ENCODE data around the gene MYH7B.

Gene MYH7B

GRCh38 chr20:34967421-34967820 is 11.8 kb downstream of the MYH7B start:
- H3K27ac ChIP-seq, result no peak overlapping the region
- TF ChIP-seq ZFX (IDR thresholded peaks at IDR 0.05) (no peak), CTCF (conservative IDR thresholded peaks at IDR 0.05) (no peak)

GRCh38 chr20:34968042-34968775 is 12.5 kb downstream of the MYH7B start:
- no peak overlapping the region for H3K27ac ChIP-seq
- no peak for TF ChIP-seq ZFX (IDR thresholded peaks at IDR 0.05)
- no peak for TF ChIP-seq CTCF (conservative IDR thresholded peaks at IDR 0.05)

- TF ChIP-seq ZFX (IDR thresholded peaks at IDR 0.05) (no peak), CTCF (conservative IDR thresholded peaks at IDR 0.05) (no peak)
- no peak overlapping the region for H3K27ac ChIP-seq
These were observed 14.6 kb downstream of the MYH7B start for GRCh38 chr20:34970193-34970840.

- TF ChIP-seq ZFX (IDR thresholded peaks at IDR 0.05), result no peak
- TF ChIP-seq CTCF (conservative IDR thresholded peaks at IDR 0.05), result no peak
- no peak overlapping the region for H3K27ac ChIP-seq
These were observed 15.3 kb downstream of the MYH7B start for GRCh38 chr20:34970846-34971560.

GRCh38 chr20:34971561-34972235 is 16.0 kb downstream of the MYH7B start:
- no peak overlapping the region for H3K27ac ChIP-seq
- TF ChIP-seq ZFX (IDR thresholded peaks at IDR 0.05), result no peak
- no peak for TF ChIP-seq CTCF (conservative IDR thresholded peaks at IDR 0.05)

- TF ChIP-seq ZFX (IDR thresholded peaks at IDR 0.05) (no peak), CTCF (conservative IDR thresholded peaks at IDR 0.05) (no peak)
- H3K27ac ChIP-seq, result no peak overlapping the region
These were observed 18.6 kb downstream of the MYH7B start for GRCh38 chr20:34974246-34974645.
